Activated naive CD4-positive, alpha-beta T cell treated with anti-CD3 and anti-CD28 coated beads, Interleukin-2, amount 50 U/mL, for 16 hours (primary cell): ENCODE results near the gene MRPS6.

Experiments used
- DNase-seq: peaks from one replicate; pipeline ENCODE4 v3.0.0-alpha.2; 2020

The MRPS6 gene

DNA sequence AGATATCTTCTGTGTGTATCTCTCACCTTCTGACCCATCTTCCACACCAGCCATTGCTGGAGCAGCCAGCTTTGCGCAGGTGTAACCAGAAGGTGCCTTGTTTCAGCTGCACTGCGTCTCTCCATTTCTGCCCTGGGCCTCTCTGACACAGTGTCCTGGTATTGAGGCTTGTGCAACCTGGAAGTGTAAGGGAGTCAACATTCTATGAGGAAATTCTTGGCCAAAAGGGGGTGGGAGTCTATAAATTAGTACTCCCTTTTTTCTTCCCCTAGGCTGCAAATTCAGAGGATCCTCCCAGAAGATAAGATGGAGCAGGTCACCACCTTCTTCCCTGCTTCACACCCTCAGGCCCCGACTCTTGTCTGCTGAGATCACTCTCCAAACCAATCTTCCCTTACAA lies 109.1 kb downstream of the MRPS6 start:
- DNase-seq: no peak

- no peak for DNase-seq
Measured at GRCh38 chr21:34183331-34183928, 110.1 kb downstream of the MRPS6 start.

GRCh38 chr21:34184232-34184631 lies 110.9 kb downstream of the MRPS6 start:
- DNase-seq: no peak

DNA sequence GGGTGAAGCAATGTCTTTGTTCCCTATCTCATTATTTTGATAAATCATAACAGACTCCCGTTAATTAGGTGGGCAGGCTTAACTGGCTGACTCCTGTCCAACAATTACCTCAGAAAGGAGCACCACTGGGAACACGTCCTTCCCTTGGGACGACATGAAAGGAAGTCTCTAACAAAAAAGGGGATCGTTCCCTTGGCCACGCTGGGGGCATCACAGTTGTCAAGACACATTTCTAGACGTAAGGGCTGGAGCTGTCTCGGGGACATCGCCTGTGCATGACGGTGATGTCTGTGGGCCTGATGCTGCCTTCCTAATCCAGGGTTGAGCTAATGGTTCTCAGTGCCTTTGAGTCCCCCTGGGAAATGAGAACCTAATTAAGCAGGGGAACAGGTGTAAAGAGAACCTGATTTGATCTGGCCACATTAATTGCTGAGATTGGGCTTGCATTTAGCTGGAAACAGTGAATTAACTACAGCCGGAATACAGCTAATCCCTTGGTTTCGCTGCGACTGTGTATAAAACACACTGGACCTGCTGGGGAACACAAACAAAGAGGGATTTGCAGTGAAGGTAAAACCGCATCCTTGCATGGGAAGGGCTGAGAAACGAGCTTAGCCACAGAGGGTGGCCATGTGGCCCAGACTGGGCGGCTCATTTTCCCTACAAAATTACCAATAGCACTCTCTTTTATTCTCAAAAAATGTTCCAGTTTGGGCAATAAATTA lies 111.8 kb downstream of the MRPS6 start:
- no peak for DNase-seq

- no peak for DNase-seq
Measured at GRCh38 chr21:34186109-34186719, 112.8 kb downstream of the MRPS6 start.

DNA sequence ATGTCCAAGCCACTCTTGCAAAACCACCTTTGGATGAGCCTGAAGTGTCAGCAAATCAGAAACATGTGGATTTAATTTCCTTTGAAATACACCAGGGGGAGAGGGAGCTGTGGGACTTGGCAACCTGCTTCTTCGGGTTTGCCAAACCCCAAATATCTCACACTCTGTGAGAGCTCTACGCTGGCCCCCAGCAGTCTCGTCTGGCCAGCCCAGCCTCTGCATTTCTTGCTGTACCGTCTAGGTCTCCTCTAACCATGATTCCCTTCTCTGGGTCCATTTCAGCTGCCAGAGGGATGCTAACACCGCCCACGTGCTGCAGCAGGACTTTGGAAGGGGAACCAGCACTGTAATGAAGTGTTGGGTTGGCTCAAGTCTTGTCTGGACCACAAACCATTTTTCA lies 114.6 kb downstream of the MRPS6 start:
- no peak for DNase-seq

DNA sequence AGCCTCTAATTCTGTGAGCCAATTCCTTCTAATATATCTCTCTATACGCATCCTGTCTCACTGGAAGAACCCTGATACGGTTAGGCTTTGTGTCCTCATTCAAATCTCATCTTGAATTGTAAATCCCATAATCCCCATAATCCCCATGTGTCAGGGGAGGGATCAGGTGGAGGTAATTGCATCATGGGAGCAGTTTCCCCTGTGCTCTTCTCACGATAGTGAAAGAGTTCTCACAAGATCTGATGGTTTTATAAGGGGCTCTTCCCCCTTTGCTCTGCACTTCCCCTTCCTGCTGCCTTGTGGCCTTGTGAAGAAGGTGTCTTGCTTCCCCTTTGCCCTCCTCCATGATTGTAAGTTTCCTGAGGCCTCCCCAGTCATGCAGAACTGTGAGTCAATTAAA lies 116.1 kb downstream of the MRPS6 start:
- DNase-seq: no peak

DNA sequence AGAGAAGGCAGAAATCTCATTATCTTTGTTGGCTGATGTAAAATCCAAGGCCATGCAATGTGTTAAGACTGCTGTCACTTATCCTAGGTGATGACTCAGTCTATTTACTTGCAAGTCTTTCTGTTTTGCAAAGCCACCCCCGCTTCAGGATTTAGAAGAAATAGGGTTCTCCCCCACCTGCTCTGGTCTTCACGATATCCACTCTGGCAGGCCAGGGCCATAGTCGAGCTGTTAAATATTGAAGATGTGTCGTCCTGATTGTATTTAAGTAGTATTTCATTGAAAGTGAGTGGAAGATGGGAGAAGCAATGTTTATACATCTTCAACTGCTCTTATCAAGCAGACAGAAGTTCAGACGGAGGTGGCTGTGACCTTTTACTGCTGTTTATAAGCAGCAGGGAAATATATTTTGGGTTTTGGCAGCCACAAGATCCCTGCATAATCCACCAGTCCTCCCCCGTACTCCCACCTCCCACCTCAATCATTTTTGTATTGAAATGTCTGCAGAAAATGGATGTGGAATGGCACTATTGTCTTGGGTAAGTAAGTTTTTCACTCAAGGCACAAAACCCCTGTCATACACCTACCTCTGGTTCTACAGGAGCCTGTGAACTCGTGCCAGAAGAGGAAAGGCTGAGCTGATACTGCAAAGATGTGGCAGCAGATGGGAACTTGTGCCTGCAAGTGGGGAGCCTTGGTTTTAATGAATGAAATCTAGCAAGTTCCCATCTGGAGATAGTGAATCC lies 117.4 kb downstream of the MRPS6 start:
- no peak for DNase-seq

DNA sequence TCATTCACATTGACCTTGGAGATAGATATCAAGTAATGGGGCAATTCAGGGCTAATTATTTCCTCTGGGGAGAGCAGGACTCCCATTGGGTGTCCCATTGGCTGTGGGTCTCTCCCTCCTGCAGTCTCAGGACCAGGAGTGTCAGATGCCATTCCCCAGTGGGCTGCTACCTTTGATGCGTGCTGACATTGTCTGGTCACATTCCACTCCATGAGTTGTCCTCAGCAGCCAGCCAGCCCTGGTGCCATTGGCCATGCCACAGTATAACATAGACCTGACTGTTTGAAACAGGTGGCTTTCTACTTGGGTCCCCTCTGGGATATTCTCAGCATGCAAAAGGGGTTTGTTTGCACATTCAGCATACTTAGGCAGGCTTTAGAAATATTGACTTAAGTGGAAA lies 118.5 kb downstream of the MRPS6 start:
- no peak for DNase-seq
